GM18907 (cell line): Measurements from ENCODE around the gene BRAT1.
"Not testable (repeated sequence)": the region's sequence is repeated elsewhere in the genome, so short reads cannot be mapped to it uniquely, and the experiment has no call there.

ENCODE experiments used
- ATAC-seq: cut with Tn5 transposase; IDR thresholded peaks from one replicate; pipeline ENCODE4 v1.9.1; 2021; ENCODE audit warnings: mild to moderate bottlenecking, moderate library complexity; ENCODE audit not compliant: unreplicated experiment

Gene BRAT1

DNA sequence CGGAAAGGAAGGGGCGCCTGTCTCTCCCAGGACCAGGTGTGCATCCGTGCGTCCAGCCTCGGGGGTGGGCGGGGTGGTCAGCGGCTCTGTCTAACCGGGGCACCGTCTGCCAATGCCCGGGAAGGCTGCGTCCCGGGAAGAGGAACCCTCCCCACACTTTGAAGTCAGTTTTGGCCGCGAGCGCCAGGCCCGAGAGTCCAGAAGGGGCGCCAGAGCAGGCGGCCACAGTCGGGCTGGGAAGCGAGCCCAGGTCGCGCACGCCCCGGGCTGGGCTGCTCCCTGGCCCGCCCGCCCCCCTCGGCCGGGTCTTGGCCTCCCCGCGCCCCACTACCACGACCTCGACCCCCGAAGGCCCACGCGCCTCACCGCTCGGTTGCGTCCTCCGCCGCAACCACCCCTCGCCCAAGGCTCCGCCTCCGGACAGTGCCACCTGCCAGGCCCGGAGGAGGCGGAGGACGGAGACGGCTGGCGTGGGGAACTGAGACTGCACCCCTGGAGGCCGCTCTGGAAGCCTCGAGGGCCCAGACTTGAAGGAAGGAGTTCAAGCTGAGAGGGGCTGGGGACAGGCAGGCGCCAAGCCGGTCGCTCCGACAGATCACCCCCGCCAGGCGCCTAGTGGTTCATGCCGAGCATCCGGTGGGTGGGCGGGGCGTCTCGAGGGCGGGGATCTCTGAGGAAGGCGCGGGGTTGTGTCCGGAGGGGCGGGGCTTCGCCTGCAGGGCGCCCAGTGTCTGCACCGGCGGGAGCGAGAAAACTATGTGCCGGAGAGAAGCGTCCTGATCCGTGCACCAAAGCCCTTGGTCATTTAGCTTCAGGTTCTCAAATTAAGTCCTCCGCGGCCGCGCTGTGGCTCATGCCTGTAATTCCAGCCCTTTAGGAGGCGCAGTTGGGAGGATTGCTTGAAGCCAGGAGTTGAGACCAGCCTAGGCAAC lies at the start of gene BRAT1:
TSS of gene BRAT1 (minus strand) at position 404 of the 932 bp plus-strand sequence. CDS start 1,093 bp downstream, outside the sequence.
- ATAC-seq, result peak; percentile 73

DNA sequence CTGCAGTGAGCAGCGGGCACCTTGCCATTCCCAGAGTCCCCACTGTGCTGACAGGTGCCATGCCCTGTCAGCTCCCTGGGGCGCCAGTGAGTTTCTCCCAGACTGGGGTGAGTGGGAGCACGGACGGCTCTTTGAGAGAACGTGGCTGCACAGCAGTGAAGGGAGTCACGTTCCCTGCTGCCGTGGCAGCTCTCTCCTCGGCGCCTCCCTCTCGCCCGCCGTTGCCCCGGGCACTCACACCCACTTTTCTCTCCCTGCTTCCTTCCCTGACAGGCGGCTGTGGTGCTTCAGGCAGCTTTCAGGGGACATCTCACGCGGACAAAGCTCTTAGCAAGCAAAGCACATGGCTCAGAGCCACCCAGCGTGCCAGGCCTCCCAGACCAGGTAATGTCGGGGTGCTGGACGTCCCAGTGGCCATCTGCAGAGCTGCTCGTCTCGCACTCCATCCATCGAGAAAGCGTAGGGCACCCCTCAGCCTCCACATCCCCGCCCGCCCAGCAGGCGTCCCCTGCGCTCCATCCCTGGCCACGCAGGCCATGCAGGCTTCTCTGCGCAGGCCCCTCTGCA lies 49.4 kb upstream of the BRAT1 start:
- ATAC-seq, result no peak

DNA sequence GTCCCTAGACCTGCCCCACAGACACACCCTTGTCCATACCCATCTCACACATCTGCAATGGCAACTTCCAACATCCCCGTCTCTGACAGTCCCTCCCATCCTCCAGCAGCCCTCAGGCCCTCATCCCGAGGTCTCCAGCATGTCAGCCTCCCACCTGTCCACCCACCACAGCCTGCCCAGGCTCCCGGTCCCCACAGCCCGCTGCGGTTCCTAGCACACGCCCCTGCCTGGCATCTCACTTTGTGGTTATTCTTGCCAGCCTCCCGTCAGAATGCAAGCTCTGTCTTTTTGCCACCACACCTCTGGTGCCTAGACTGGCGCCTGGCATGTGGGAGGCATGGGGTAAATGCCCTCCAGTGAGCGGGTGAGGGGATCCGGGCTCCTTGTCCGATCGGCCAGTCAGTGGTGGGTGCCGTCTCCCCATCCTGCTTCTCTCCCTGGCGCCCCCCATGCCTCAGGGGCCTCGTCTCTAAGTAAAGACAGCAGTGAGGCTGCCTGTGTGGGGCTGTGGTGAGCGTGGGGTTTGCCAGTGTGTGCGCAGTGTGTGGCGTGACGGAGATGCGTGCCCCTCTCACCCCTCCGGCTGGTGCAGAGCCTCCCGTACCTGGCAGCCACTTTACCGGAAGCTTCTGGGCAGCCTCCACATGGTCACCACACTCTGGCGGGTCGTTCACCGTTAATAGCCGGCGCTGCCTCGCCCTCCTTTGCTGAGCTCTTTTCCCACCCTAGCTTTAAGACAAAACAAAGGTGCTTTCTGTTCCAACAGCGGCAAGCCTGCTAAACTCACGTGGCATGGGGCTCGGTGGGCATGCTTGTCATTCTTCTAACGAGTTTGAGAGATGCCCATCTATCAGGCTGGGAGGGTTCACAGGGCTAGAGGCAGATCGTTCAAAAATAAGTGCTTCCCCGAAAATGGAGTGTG lies 48.0 kb upstream of the BRAT1 start:
- ATAC-seq, result no peak

DNA sequence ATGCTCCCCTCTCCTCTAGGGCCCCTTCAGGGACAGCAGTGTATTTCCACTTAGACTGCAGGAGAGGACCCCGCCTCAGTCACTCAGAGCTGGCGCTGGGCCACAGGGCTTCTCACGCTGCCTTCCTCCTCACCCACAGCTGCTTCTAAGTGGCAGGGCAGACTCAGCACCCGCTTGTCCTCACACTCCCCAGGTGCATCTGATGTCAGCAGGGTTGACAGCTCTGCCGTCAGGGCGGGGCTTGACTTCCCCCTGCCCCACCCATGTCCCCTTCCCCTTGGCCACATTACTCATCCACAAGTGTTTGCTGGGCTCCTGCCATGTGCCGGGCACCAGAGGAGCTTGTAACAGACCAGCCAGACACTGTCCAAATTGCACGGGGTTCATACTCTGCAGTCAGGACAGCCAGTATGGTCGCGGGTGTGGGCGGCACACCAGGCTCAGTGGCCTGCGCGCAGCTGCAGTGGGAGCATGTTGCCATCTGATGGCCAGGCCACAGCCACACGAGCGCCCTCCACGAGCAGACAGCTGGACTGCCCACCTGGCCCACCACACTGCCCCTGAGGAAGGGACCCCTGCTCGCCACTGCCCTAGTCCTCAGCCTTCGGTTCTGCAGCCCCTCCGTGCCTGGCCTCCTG lies 47.2 kb upstream of the BRAT1 start:
- ATAC-seq, result no peak

DNA sequence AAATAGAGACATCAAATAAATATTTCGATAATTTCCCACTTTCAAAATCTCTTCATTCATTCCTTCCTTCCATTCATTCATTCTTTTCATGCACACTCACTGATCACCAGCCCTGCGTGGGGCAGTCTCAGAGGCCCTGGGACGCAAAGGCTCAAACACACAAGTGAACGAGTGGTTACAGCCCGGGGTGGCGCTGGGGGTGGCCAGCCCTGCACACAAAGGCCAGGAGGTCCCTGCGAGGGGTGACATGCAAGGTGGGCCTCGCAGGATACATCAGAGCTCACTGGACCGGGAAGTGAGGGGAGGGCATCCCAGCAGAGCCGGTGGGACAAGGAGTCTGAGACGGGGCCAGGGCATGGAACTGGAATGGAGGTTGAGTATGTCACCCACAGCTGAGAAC lies 46.6 kb upstream of the BRAT1 start:
- ATAC-seq, result no peak

DNA sequence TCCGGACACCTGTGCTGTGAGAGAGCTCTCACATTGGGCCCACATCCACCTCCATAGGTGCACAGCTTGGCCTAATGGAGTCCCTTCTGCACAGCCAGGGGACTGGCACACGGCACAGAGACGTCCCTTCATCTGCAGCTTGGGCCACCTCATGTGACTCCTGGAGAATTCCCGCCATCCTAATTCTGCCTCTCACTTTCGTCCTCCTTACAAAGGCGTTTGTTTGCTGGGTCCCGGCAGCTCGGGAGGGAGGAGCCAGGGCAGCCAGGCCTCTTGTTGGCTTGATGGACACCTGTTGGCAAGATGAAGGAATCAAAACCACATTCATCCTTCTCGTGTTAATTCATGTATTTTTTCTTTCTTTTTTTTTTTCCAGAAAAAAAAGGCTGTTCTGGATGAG lies 45.7 kb upstream of the BRAT1 start:
- ATAC-seq, result no peak

DNA sequence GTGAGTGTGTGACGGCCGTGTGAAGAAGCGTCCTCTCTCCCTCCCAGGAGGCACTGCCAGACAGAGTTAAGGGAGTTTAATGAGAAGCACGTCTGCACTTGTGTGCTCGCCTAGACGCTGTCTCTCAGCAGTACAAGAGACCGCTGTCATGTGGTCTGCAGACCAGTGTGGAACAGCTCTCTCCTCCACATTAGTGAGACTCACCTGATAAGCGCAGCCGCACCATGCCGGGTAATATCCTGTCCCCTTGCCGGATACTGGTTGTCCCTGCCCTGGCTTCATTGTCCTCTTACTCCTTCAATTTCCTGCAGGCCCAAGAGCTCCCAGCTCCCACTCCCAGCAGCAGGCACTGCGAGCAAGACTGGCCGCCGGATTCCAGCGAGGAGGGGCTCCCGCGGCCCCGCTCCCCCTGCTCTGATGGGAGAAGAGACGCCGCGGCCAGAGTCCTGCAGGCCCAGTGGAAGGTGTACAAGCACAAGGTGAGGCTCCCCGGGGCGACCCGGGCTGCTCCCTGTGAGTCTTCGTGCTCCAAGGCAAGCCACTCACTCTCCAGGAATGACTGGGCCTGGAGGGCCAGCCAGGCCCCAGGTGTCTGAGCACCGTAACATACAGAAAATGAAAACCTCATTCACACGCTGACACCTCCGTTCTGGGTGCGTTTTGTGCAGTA lies 43.0 kb upstream of the BRAT1 start:
- no peak for ATAC-seq

DNA sequence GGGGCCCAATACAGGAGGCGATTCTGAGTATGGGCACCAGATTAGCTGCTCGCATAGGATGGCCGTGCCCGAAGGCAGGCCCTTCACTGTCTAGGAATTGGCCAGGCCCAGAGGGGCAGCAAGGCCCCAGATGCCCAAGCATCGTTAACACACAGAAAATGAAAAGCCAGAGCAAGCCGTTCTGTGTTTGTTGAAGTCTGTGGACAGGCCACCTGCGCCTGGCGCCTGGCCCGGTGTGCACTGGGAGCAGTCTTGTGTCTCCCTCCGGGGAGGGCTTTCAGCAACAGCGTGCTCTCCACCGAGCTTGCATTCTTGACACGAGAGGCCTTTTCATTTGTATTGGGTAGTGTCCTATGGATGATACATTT lies 41.9 kb upstream of the BRAT1 start:
- ATAC-seq, result no peak

DNA sequence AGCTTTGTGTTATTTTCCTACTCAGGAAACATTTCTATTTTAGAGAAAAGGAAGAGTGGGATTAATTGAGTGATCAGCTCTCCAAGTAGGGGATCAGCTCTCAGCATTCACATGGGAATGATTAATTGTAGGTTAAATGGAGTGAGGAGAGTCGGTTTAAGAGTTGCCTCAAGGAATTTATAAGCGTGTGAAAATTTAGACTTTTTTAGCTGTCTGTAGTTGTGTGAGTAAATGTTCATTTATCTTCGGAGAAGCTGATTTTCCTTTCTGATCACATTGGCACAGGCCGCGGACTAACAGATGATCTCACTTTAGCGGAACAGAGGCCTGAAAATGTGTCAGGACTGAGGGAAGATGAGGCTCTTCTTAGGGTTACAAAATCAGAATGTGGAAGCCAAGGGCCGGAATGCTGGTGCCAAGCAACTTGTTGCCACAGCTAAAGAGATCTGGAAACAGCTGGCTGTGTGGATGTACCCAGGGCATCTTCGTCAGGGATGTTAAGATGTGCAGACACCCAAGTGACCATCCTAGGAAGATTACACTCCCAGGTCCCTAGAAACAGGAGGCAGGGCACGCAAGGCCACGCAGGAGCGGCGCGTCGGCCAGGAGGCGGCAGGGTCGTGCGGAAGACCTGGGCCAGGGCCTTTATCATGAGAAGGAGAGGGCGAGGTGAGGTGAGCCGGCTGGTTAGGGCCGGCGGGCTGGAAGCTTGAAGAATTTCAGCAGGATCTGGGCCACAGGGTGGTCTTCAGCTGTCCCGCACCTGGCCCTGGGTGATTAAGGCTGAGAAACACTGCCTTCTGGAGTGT lies 41.3 kb upstream of the BRAT1 start:
- ATAC-seq, result no peak

DNA sequence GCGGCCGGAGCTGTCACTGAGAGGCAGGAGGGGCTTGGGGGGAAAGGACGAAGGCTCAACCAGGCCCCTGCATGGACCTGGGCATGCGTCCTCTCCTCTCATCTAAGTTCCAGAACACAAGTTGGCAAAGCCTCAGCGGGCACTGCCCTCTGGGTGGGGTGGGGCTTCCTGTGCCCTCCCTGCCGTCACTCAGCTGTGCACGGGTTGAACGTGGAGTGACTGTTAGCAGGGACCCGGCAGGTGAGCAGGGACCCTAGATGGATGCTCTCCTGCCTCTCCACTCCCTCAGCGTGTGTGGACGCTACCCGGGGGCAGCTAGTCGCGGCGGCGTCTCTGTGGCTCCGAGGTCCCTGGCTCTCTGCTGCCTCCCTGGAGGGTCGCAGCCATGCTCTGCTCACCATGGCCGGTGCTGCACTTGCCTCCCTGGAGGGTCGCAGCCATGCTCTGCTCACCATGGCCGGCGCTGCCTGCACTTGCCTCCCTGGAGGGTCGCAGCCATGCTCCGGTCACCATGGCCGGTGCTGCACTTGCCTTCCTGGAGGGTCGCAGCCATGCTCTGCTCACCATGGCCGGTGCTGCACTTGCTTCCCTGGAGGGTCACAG lies 40.0 kb upstream of the BRAT1 start:
- no peak for ATAC-seq

DNA sequence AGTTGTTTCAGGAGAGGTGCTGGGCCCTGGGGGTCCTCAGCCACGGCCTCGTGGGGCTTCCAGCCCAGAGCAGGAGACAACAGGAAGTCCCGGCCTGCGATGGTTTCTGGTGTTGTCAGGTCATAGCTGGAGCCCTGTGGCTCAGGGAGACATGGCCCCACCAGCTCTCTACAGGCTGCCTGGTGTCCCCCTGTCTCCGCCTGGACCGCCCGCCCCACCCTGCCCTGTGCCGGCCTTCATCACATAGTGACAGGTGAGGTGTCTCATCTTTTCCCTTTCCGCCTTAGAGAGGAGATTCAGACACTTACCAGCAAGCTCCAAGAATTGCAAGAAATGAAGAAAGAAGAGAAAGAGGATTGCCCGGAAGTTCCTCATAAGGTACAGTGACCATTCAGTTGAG lies 39.3 kb upstream of the BRAT1 start:
- no peak for ATAC-seq

DNA sequence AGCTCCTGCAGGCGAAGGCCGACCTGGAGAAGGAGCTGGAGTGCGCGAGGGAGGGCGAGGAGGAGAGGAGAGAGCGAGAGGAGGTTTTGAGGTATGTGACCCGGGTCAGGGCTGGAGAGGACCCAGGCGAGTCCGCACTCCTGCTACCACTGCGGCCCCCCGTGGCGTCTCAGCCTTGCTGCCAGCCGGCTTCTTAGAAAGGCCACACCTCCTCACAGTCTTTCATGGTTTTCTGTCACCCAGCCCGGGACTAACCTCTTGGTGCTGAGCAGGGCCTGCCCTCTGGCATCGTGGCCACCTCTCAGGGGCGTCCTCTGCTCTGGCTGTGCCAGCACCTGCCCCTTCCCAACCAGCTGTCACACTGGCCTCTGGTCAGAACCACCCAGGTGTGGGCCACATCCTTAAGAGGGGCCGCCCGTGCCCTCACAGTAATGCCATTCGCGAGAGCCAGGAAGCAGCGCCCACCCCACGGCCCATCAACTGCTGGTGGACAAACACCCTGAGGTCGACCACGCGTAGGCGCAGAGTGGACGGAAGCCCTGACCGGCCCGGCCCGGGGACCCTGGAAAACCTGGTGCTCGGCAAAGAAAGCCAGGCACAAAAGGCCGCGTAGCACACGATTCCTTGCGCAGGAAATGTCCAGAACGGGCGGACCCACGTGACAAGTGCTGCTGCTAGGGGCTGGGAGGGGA lies 37.9 kb upstream of the BRAT1 start:
- no peak for ATAC-seq

DNA sequence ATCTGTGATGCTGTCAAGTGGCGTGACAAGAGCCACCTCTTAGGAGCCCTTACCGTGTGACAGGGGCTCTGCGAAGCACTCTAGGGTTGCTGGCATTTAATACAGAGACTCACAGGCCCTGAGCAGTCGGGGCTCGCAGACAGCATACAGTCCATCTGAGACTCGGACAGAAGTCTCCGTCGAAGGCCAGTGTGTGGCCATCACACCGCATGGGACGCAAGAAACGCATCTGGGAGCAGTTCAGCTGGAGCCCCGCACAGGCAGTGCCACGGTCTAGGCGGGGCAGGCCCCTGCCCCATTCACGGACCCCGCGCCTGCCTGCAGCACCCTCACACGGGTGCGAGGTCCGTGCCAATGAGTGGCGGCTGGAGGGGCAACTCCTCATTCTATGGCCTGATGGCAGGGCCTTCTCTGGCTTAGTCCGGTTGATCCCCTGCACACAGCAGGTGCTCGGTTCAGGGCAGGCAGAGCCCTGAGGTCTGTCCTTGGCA lies 37.1 kb upstream of the BRAT1 start:
- no peak for ATAC-seq

DNA sequence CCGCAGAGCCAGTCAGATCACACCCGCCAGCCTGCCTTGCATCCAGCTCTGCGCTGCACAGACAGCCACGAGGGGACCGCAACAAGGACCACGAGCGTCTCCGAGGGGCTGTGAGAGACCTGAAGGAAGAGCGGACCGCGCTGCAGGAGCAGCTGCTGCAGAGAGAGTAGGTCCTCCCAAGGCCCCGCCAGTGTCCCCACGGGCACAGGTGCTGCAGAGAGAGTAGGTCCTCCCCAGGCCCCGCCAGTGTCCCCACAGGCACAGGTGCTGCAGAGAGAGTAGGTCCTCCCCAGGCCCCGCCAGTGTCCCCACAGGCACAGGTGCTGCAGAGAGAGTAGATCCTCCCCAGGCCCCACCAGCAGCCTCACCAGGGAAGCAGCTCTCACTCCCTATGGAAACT lies 34.6 kb upstream of the BRAT1 start:
- not testable (repeated sequence) for ATAC-seq

DNA sequence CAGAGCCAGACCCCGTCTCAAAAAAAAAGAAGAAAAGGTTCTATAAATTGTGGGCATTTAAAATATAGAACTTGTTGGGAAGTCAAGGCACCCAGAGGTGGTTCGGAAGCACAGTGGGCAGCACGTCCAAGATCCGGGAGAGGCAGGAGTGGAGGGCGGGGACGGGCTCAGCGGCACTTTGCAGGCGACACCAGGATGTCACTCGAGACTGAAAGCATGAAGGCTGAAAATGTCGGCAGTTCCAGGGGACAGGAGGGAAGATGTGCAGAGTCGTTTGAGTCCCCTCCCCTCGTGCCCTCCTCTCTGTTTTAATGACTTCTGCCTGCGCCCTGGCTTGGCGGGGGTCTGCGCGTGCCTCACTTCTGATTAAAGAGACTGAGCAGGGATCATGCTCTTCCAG lies 34.0 kb upstream of the BRAT1 start:
- no peak for ATAC-seq

DNA sequence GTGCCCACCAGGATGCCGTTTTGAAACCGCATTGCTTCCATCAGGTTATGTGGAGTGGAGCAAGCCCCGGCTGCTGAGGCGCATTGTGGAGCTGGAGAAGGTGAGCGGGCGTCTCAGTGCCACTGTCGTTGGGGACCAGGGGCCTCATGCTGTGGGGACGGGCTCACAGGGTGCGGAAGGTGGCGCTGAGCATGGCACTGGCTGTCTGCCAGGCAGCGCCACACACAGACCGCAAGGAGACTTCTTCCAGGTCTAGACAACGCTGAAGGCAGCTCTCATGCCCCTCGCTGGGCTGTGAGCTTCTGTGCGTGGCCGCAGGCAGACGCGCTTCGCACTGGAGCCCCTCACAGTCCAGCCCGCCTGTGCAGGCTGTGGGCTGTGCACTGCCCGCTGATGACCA lies 32.5 kb upstream of the BRAT1 start:
- no peak for ATAC-seq

DNA sequence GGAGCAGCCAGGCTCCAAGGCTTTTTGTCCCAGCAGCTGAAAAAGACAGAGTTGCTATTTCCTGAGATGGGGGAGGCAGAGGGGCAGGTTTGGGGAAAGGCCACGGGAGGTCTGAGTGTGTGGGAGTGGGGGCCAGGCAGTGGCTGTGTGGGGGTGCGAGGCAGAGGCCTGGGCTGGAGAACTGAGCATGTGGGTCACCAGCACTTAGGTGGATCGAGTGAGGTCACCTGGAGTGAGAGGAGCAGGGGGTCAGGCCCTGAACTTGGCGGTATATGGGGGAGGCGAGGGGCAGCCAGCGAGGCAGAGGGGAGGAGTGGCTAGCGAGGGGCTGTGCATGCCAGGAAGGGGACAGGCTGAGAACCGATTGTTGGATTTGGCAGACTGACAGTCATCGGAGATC lies 31.8 kb upstream of the BRAT1 start:
- no peak for ATAC-seq

DNA sequence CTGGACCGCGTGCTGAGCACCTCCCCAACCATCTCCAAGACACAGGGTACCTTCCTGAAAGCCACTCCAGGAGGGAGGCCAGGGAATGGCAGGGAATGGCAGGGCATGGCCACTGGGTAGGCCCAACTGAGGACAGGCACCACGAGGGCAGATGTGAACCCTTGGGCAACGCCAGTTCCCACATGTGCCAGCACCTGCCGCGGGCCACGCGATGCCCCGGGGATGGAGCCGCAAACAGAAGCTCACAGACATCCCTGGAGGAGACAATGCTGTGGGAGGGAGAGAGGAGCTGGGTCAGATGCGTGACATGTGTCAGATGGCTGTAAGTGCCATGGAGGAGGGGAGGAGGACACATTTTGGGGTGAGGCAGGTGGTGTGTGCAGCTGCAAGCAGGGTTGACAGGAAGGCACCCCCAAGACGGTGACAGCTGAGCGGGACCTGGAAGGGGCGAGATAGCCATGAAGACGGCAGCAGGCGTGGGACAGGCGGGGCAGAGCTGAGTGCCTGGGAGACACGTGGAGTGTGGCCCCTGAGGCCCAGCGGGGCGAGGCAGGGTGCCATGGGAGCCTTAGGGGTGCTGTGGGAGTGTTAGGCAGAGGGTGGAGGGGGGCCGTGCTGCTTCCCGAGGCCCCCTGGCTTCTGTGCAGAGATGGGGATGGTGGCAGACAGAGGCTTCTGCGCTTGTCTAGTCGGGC lies 31.1 kb upstream of the BRAT1 start:
- no peak for ATAC-seq
